T-helper 2 cell treated with Interferon-gamma antibody and Interleukin-4, amounts not matched to agents 5 μg/mL and 100 μg/mL, for 36 hours (primary cell): ENCODE results near the gene ZNF526.
"Not testable (repeated sequence)": the region's sequence is repeated elsewhere in the genome, so short reads cannot be mapped to it uniquely, and the experiment has no call there.

ENCODE experiments used
- DNase-seq: peaks from one replicate; pipeline ENCODE4 v3.0.0; 2021; ENCODE audit warnings: low spot score
- H3K27ac Mint-ChIP-seq: one replicate; pipeline ENCODE4 v1.8.0; 2021; ENCODE audit warnings: mild to moderate bottlenecking, mixed read lengths
- H3K27me3 Mint-ChIP-seq: one replicate; pipeline ENCODE4 v1.8.0; 2021; ENCODE audit warnings: low read depth, mixed read lengths
- H3K36me3 Mint-ChIP-seq: one replicate; pipeline ENCODE4 v1.8.0; 2021; ENCODE audit warnings: low read depth, mixed read lengths
- H3K4me1 Mint-ChIP-seq: one replicate; pipeline ENCODE4 v1.8.0; 2021; ENCODE audit warnings: low read depth, mixed read lengths
- H3K4me3 Mint-ChIP-seq: one replicate; pipeline ENCODE4 v1.8.0; 2022; ENCODE audit warnings: mild to moderate bottlenecking, moderate library complexity, mixed read lengths
- H3K9me3 Mint-ChIP-seq: one replicate; pipeline ENCODE4 v1.8.0; 2021; ENCODE audit warnings: mixed read lengths

Gene ZNF526

GRCh38 chr19:42250666-42251531 lies 30.8 kb downstream of the ZNF526 start:
- no peak for DNase-seq
- peaks cover 10% of the 10 kb centered on the region for H3K36me3 Mint-ChIP-seq
- H3K4me3 Mint-ChIP-seq: peak overlapping the region; percentile 12
- H3K4me1 Mint-ChIP-seq: peaks cover 21% of the 10 kb centered on the region
- no peaks in the 10 kb centered on the region for H3K9me3 Mint-ChIP-seq
- peak overlapping the region; percentile 55 for H3K27ac Mint-ChIP-seq
- H3K27me3 Mint-ChIP-seq: peaks cover 2% of the 10 kb centered on the region

DNA sequence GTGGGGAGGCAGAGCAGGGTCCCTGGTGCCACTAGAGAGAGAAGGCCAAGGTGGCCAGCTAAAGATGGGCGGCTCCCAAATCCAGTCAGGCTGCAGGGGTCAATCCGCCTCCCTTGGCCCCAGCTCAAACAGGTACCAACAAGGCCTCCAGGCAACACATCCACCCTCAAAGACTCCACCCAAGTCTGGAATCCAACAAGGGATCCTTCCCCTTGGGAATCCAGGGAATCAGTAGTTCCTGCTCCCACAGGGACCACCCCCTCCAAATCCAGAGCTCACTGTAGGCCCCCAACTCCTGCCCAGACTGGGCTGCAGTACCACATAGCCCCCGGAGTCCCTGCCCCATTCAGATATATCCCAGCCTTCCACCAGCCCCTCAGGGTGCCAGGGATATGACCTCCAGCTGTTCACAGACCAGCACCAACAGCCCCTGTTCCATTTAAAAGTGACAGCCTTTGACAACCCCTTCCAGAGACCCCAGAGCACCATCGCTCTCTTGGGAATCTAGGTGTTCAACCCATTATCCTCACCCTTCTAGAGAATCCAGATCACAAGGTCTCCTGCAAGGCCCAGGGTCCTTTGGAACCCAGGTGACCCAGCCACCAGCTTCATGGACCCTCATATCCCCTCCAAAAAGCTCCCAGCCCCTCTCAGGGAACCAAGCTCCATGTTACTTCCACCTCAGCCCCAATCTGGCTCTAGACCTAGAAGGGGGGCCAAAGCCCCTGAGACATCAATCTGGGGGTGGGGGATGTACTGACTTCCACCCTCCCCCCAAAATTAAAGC lies 31.7 kb downstream of the ZNF526 start:
- H3K27me3 Mint-ChIP-seq: peaks cover 9% of the 10 kb centered on the region
- peak overlapping the region; percentile 91 for H3K27ac Mint-ChIP-seq
- peaks cover 10% of the 10 kb centered on the region for H3K36me3 Mint-ChIP-seq
- no peaks in the 10 kb centered on the region for H3K9me3 Mint-ChIP-seq
- peak overlapping the region; percentile 95 for H3K4me3 Mint-ChIP-seq
- no peak for DNase-seq
- H3K4me1 Mint-ChIP-seq: peaks cover 22% of the 10 kb centered on the region

DNA sequence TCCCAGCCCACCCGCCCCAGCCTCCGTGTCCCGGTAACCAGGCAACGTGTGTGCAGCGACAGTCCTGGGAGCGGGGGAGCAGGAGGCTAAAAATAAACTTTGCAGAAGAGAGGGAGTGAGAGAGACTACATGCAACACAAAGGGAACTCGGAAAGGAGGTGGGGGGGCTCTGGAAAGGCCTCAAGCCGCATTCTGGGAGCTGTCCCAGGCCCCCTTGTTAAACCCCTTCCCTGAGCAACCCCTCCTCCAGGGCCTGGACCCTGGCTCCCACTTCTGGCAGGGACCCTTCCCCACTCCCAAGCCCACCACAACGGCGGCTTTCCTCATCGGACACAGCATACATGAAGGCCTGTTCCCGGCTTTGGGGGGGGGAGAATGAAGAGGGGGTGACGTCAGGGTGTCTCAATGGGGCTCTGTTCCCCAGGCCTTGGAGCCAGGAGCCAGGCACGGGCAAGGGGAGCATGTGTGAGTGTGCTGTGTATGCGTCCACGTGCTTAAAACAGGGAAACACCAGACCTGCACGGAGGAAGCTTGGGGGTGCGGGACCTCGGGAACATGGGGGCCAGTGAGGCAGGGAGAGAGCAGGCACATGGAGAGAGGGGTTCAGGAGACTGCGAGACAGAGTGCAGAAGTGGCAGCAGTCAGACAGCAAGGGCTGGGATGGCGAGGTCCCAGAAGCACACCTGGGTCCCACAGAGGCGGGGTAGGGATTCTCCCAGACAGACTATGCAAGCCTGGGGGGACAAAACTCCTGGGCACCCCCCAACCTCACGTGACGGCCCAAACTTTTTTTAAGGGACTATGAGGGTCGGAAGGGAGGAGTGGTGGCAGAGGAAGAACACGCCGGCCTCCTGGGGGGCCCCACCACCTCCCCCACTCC lies 32.5 kb downstream of the ZNF526 start:
- Mint-ChIP-seq H3K36me3 (peaks cover 7% of the 10 kb centered on the region), H3K27me3 (peaks cover 10% of the 10 kb centered on the region), H3K4me3 (peak overlapping the region; percentile 95), H3K27ac (peak overlapping the region; percentile 91), H3K9me3 (no peaks in the 10 kb centered on the region), H3K4me1 (peaks cover 21% of the 10 kb centered on the region)
- DNase-seq: no peak

GRCh38 chr19:42253245-42254088 lies 33.4 kb downstream of the ZNF526 start:
- peak overlapping the region; percentile 95 for H3K4me3 Mint-ChIP-seq
- H3K36me3 Mint-ChIP-seq: peaks cover 7% of the 10 kb centered on the region
- H3K27ac Mint-ChIP-seq: peak overlapping the region; percentile 91
- DNase-seq: peak; percentile 58
- H3K9me3 Mint-ChIP-seq: no peaks in the 10 kb centered on the region
- H3K27me3 Mint-ChIP-seq: peaks cover 10% of the 10 kb centered on the region
- peaks cover 21% of the 10 kb centered on the region for H3K4me1 Mint-ChIP-seq

DNA sequence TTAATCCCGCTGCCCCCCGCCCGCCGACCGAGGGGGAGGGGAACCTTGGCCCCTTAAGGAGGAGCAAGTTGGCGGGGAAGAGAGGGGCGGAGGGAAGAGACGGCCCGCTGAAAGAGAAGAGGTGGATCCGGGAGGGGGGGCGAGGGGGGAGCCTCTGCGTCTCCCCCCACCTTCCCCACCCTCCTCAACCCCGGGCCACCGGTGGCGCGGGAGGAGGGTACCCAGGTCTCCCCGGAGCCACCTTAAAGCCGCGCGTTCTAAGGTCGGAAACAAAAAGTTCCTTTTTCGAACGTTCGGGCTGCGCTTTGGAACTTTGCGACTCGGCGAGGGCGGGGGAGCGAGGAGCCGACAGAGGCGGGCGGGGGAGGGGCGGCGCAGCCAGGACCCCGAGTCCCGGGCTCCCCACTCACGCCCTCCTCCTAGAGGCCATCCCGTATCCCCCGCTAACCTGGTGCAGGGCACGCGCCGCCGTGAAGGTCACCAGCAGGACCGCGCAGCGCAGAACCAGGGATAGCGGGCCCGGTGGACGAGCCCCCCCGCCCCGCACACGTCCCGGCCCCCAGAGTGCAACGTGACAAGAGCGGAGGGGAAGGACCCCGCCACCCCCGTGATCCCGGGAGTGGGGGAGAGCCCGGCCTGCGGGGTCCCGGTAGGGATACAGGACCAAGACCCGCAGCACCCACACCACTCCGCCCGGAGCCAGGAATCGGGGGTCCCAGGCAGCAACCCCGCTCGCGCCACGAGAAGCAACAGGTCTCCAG lies 34.2 kb downstream of the ZNF526 start:
- H3K9me3 Mint-ChIP-seq: no peaks in the 10 kb centered on the region
- peak overlapping the region; percentile 86 for H3K27ac Mint-ChIP-seq
- peak overlapping the region; percentile 64 for H3K4me3 Mint-ChIP-seq
- peaks cover 21% of the 10 kb centered on the region for H3K4me1 Mint-ChIP-seq
- DNase-seq: peak; percentile 70
- peaks cover 10% of the 10 kb centered on the region for H3K27me3 Mint-ChIP-seq
- H3K36me3 Mint-ChIP-seq: peaks cover 7% of the 10 kb centered on the region

GRCh38 chr19:42254850-42255765 lies 35.0 kb downstream of the ZNF526 start, which contains the start of gene ERF:
TSS of gene ERF (minus strand) at chr19:42255128. CDS start at chr19:42254999, 129 bp downstream.
- no peaks in the 10 kb centered on the region for H3K9me3 Mint-ChIP-seq
- H3K4me3 Mint-ChIP-seq: peak within 1 kb of the TSS; percentile 64
- peak; percentile 93 for DNase-seq
- H3K27ac Mint-ChIP-seq: peak within 1 kb of the TSS; percentile 86
- peaks cover 10% of the 10 kb centered on the region for H3K27me3 Mint-ChIP-seq
- peaks cover 4% of the 10 kb centered on the region for H3K36me3 Mint-ChIP-seq
- H3K4me1 Mint-ChIP-seq: peaks cover 21% of the 10 kb centered on the region

GRCh38 chr19:42255766-42256745 lies 35.9 kb downstream of the ZNF526 start:
- peak overlapping the region; percentile 54 for H3K4me3 Mint-ChIP-seq
- peaks cover 10% of the 10 kb centered on the region for H3K27me3 Mint-ChIP-seq
- no peak for DNase-seq
- peak overlapping the region; percentile 6 for H3K27ac Mint-ChIP-seq
- peaks cover 20% of the 10 kb centered on the region for H3K4me1 Mint-ChIP-seq
- H3K36me3 Mint-ChIP-seq: peaks cover 4% of the 10 kb centered on the region
- no peaks in the 10 kb centered on the region for H3K9me3 Mint-ChIP-seq

DNA sequence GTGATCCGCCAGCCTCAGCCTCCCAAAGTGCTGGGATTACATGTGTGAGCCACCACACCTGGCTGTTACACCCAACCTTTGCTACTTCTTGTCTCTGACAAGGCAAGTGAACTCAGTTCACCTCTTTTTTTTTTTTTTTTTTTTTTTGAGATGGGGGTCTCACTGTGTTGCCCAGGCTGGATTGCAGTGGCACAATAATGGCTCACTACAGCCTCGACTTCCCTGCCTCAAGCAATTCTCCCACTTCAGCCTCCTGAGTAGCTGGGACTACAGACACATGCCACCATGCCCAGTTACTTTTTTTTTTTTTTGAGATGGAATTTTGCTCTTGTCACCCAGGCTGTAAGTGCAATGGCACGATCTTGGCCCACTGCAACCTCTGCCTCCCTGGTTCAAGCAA lies 37.7 kb downstream of the ZNF526 start:
- H3K9me3 Mint-ChIP-seq, H3K4me3 Mint-ChIP-seq, H3K36me3 Mint-ChIP-seq, DNase-seq, H3K27ac Mint-ChIP-seq: not testable (repeated sequence)
- Mint-ChIP-seq H3K4me1 (peaks cover 13% of the 10 kb centered on the region), H3K27me3 (peaks cover 14% of the 10 kb centered on the region)

DNA sequence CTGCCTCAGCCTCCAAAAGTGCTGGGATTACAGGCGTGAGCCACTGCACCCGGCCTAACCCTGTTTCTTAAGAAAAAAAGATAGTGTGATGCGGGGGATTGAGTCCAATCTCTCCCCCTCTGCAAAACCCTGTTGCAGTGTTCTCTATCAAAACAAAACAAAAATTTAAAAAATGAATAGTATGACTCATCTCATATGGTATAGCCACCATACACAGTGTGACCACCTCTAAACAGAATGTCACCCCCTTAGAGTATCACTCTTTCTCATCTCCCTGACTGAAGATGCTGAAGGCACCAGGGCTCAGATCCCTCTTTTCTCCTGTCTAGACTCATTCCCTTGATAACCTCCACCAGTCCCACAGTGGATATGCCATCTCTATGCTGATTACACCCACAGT lies 41.7 kb downstream of the ZNF526 start:
- Mint-ChIP-seq H3K27me3 (peaks cover 5% of the 10 kb centered on the region), H3K9me3 (no peaks in the 10 kb centered on the region), H3K4me1 (peaks cover 3% of the 10 kb centered on the region), H3K27ac (no peak overlapping the region), H3K36me3 (no peaks in the 10 kb centered on the region), H3K4me3 (no peak overlapping the region)
- no peak for DNase-seq

- not testable (repeated sequence) for DNase-seq, H3K36me3 Mint-ChIP-seq, H3K27ac Mint-ChIP-seq, H3K27me3 Mint-ChIP-seq, H3K4me3 Mint-ChIP-seq, H3K9me3 Mint-ChIP-seq
- H3K4me1 Mint-ChIP-seq: peaks cover 25% of the 10 kb centered on the region
These were observed 46.0 kb downstream of the ZNF526 start for GRCh38 chr19:42266105-42266504.
